ENCODE measurements around the gene GPR146. TPM values are rescaled to one million over a fixed set of nuclear protein-coding genes. Genes with fewer than 3 reads are reported as not detected.

Gene GPR146
- total RNA-seq, 1 experiment from 2014 or later: 1.8 TPM

GRCh38 chr7:1092161-1092632, 47.9 kb downstream of the GPR146 start:
- POLR2A ChIA-PET: no interaction called here

GRCh38 chr7:1092806-1093501, 48.6 kb downstream of the GPR146 start:
- H3K4me1 Mint-ChIP-seq (ENCODE audit: low read depth, unreplicated experiment): no peaks in the 10 kb centered on the region
- CTCF ChIA-PET: no interaction called here
- no peak overlapping the region for H3K27ac Mint-ChIP-seq (ENCODE audit: unreplicated experiment)

More at GRCh38 chr7:1092161-1092632, 47.9 kb downstream of the GPR146 start:
- H3K36me3 Mint-ChIP-seq (ENCODE audit: insufficient read depth, unreplicated experiment): peaks cover 6% of the 10 kb centered on the region
- CTCF ChIA-PET: no interaction called here
- Histone ChIP-seq H3K27me3 (replicated peaks; ENCODE audit: control insufficient read depth, insufficient read depth, low read length) (no peaks in the 10 kb centered on the region), H3K9me3 (no peaks in the 10 kb centered on the region), H3K36me3 (ENCODE audit: control insufficient read depth, insufficient read depth, low read length) (no peaks in the 10 kb centered on the region), H3K4me3 (ENCODE audit: low read depth, low read length) (no peak overlapping the region), H3K4me1 (no peaks in the 10 kb centered on the region)
- H3K4me3 Mint-ChIP-seq (ENCODE audit: unreplicated experiment): no peak overlapping the region
- H3K9me3 Mint-ChIP-seq (ENCODE audit: unreplicated experiment): no peaks in the 10 kb centered on the region
- no peaks in the 10 kb centered on the region for H3K27me3 Mint-ChIP-seq (ENCODE audit: insufficient read depth, unreplicated experiment)
- TF ChIP-seq CTCF (IDR thresholded peaks at IDR 0.05; ENCODE audit: insufficient read depth in 1 of 2, low read depth in 1 of 2, low read length in 1 of 2, severe bottlenecking in 1 of 2, unreplicated experiment in 1 of 2): no peak
- intact Hi-C loops (cut with micrococcal nuclease; ENCODE audit: unreplicated experiment): no loop called here
- BruUV-seq (replicated peaks): no TSS peak
- no peaks in the 10 kb centered on the region for H3K4me1 Mint-ChIP-seq (ENCODE audit: low read depth, unreplicated experiment)
- no peak for DNase-seq
- no peak overlapping the region for H3K27ac Mint-ChIP-seq (ENCODE audit: unreplicated experiment)

GRCh38 chr7:1093502-1093843, 49.1 kb downstream of the GPR146 start:
- H3K4me3 Mint-ChIP-seq (ENCODE audit: unreplicated experiment): no peak overlapping the region
- H3K4me1 Mint-ChIP-seq (ENCODE audit: low read depth, unreplicated experiment): no peaks in the 10 kb centered on the region
- no peak overlapping the region for H3K4me3 ChIP-seq (ENCODE audit: low read depth, low read length)
- ChIA-PET POLR2A (no interaction called here), CTCF (no interaction called here)
- H3K9me3 Mint-ChIP-seq (ENCODE audit: unreplicated experiment): no peaks in the 10 kb centered on the region
- H3K27ac Mint-ChIP-seq (ENCODE audit: unreplicated experiment): no peak overlapping the region
- DNase-seq: no peak
- no peaks in the 10 kb centered on the region for H3K27me3 Mint-ChIP-seq (ENCODE audit: insufficient read depth, unreplicated experiment)
- H3K4me1 ChIP-seq: no peaks in the 10 kb centered on the region
- H3K27me3 ChIP-seq (replicated peaks; ENCODE audit: control insufficient read depth, insufficient read depth, low read length): no peaks in the 10 kb centered on the region
- BruUV-seq (replicated peaks): no TSS peak
- intact Hi-C loops (cut with micrococcal nuclease; ENCODE audit: unreplicated experiment): no loop called here
- peaks cover 6% of the 10 kb centered on the region for H3K36me3 Mint-ChIP-seq (ENCODE audit: insufficient read depth, unreplicated experiment)
- no peaks in the 10 kb centered on the region for H3K36me3 ChIP-seq (ENCODE audit: control insufficient read depth, insufficient read depth, low read length)
- H3K9me3 ChIP-seq: no peaks in the 10 kb centered on the region
- TF ChIP-seq CTCF (IDR thresholded peaks at IDR 0.05; ENCODE audit: insufficient read depth in 1 of 2, low read depth in 1 of 2, low read length in 1 of 2, severe bottlenecking in 1 of 2, unreplicated experiment in 1 of 2): no peak

More at GRCh38 chr7:1092806-1093501, 48.6 kb downstream of the GPR146 start:
- Histone ChIP-seq H3K4me1 (no peaks in the 10 kb centered on the region), H3K9me3 (no peaks in the 10 kb centered on the region), H3K4me3 (ENCODE audit: low read depth, low read length) (no peak overlapping the region), H3K27me3 (replicated peaks; ENCODE audit: control insufficient read depth, insufficient read depth, low read length) (no peaks in the 10 kb centered on the region), H3K36me3 (ENCODE audit: control insufficient read depth, insufficient read depth, low read length) (no peaks in the 10 kb centered on the region)
- Mint-ChIP-seq H3K36me3 (ENCODE audit: insufficient read depth, unreplicated experiment) (peaks cover 6% of the 10 kb centered on the region), H3K4me3 (ENCODE audit: unreplicated experiment) (no peak overlapping the region), H3K27me3 (ENCODE audit: insufficient read depth, unreplicated experiment) (no peaks in the 10 kb centered on the region), H3K9me3 (ENCODE audit: unreplicated experiment) (no peaks in the 10 kb centered on the region)
- POLR2A ChIA-PET: no interaction called here
- DNase-seq: peak in 1 of 2 experiments; percentile 36
- intact Hi-C loops (cut with micrococcal nuclease; ENCODE audit: unreplicated experiment): no loop called here
- no TSS peak for BruUV-seq (replicated peaks)
- no peak for TF ChIP-seq CTCF (IDR thresholded peaks at IDR 0.05; ENCODE audit: insufficient read depth in 1 of 2, low read depth in 1 of 2, low read length in 1 of 2, severe bottlenecking in 1 of 2, unreplicated experiment in 1 of 2)
